SU-DHL-6 (cell line): ENCODE data around the gene PHLDB1.

Experiments used
- H2AFZ ChIP-seq: fragments of 200-600 bp; sonication (generic); 2 replicates; pipeline ENCODE4 v1.6.1; 2014; ENCODE audit warnings: low read depth, mild to moderate bottlenecking, moderate library complexity, mixed read lengths, antibody characterized with exemption, low read length; ENCODE audit not compliant: severe bottlenecking
- H3F3A ChIP-seq: fragments of 200-600 bp; shearing (Covaris generic); 2 replicates; pipeline ENCODE4 v1.6.0; 2016; ENCODE audit warnings: antibody characterized with exemption, mild to moderate bottlenecking; ENCODE audit not compliant: insufficient read depth
- H3K27ac ChIP-seq: fragments of 200-600 bp; sonication (generic); 2 replicates; pipeline ENCODE4 v1.5.1; 2016; ENCODE audit warnings: low read depth, mild to moderate bottlenecking, low read length, moderate library complexity, mixed read lengths
- H3K27me3 ChIP-seq: fragments of 200-600 bp; sonication (generic), shearing (Covaris generic); 2 replicates; pipeline ENCODE4 v1.6.0; 2014; ENCODE audit warnings: mild to moderate bottlenecking, low read length
- H3K36me3 ChIP-seq: fragments of 200-600 bp; sonication (generic); 2 replicates; pipeline ENCODE4 v1.6.1; 2014; ENCODE audit warnings: mild to moderate bottlenecking, low read length, mixed read lengths
- H3K4me2 ChIP-seq: fragments of 300-600, 200-600 bp; shearing (Covaris generic), sonication (generic); 2 replicates; pipeline ENCODE4 v1.6.0; 2014; ENCODE audit warnings: low read length, low read depth, mild to moderate bottlenecking; ENCODE audit not compliant: poor library complexity, severe bottlenecking
- H3K4me3 ChIP-seq: fragments of 200-600 bp; sonication (generic); 2 replicates; pipeline ENCODE4 v1.5.1; 2014; ENCODE audit warnings: antibody characterized with exemption, low read length, mild to moderate bottlenecking, mixed read lengths; ENCODE audit not compliant: insufficient read depth, poor library complexity, severe bottlenecking
- H3K79me2 ChIP-seq: fragments of 200-600 bp; sonication (generic); 2 replicates; pipeline ENCODE4 v1.6.1; 2014; ENCODE audit warnings: mild to moderate bottlenecking, low read length, moderate library complexity; ENCODE audit not compliant: insufficient read depth
- H3K9ac ChIP-seq: fragments of 200-600 bp; sonication (generic); 2 replicates; pipeline ENCODE4 v1.7.0; 2014; ENCODE audit warnings: mild to moderate bottlenecking, low read length
- H3K9me2 ChIP-seq: fragments of 200-600 bp; sonication (generic); replicated peaks from 2 replicates; pipeline ENCODE4 v1.6.1; 2014; ENCODE audit warnings: low read length; ENCODE audit not compliant: insufficient read depth
- H3K9me3 ChIP-seq: fragments of 200-600 bp; sonication (generic); 2 replicates; pipeline ENCODE4 v1.6.1; 2014; ENCODE audit warnings: low read length, mixed read lengths; ENCODE audit not compliant: insufficient read depth
- H4K20me1 ChIP-seq: fragments of 200-600 bp; sonication (generic); 2 replicates; pipeline ENCODE4 v1.6.1; 2014; ENCODE audit warnings: low read depth, mild to moderate bottlenecking, antibody characterized with exemption, low read length, moderate library complexity, mixed read lengths
- CTCF ChIP-seq: fragments of 200-600 bp; sonication (generic); IDR thresholded peaks from one replicate; pipeline ENCODE4 v1.5.1; 2017; ENCODE audit warnings: antibody characterized with exemption, mild to moderate bottlenecking, low read length, moderate library complexity; ENCODE audit not compliant: insufficient read depth, poor library complexity, severe bottlenecking
- EZH2phosphoT487 ChIP-seq: fragments of 200-600 bp; sonication (generic), shearing (Covaris generic); conservative IDR thresholded peaks from 2 replicates; pipeline ENCODE4 v1.6.1; 2018; ENCODE audit warnings: mild to moderate bottlenecking, antibody characterized with exemption, low read length, moderate library complexity, mixed read lengths

Gene PHLDB1

GRCh38 chr11:118618115-118618990, 10.9 kb downstream of the PHLDB1 start:
- no peaks in the 10 kb centered on the region for H3K27me3 ChIP-seq
- no peaks in the 10 kb centered on the region for H3F3A ChIP-seq
- H3K36me3 ChIP-seq: no peaks in the 10 kb centered on the region
- no peaks in the 10 kb centered on the region for H3K79me2 ChIP-seq
- TF ChIP-seq CTCF (no peak), EZH2phosphoT487 (no peak)
- H3K9me3 ChIP-seq: no peaks in the 10 kb centered on the region
- H3K27ac ChIP-seq: no peak overlapping the region
- H3K4me2 ChIP-seq: no peak overlapping the region
- no peaks in the 10 kb centered on the region for H4K20me1 ChIP-seq
- H3K9me2 ChIP-seq: no peaks in the 10 kb centered on the region
- no peak overlapping the region for H2AFZ ChIP-seq
- no peak overlapping the region for H3K4me3 ChIP-seq
- H3K9ac ChIP-seq: no peak overlapping the region

GRCh38 chr11:118618991-118619375, 11.6 kb downstream of the PHLDB1 start:
- Histone ChIP-seq H3K27ac (no peak overlapping the region), H3K27me3 (no peaks in the 10 kb centered on the region), H3K9me3 (no peaks in the 10 kb centered on the region), H2AFZ (no peak overlapping the region), H3K9ac (no peak overlapping the region), H3K9me2 (no peaks in the 10 kb centered on the region), H4K20me1 (no peaks in the 10 kb centered on the region), H3F3A (no peaks in the 10 kb centered on the region), H3K4me2 (no peak overlapping the region), H3K36me3 (no peaks in the 10 kb centered on the region), H3K79me2 (no peaks in the 10 kb centered on the region), H3K4me3 (no peak overlapping the region)
- TF ChIP-seq EZH2phosphoT487 (no peak), CTCF (no peak)

- no peak overlapping the region for H3K4me3 ChIP-seq
- no peak overlapping the region for H3K27ac ChIP-seq
- H3K27me3 ChIP-seq: no peaks in the 10 kb centered on the region
- H4K20me1 ChIP-seq: no peaks in the 10 kb centered on the region
- TF ChIP-seq EZH2phosphoT487 (no peak), CTCF (no peak)
- H3K79me2 ChIP-seq: no peaks in the 10 kb centered on the region
- H3F3A ChIP-seq: no peaks in the 10 kb centered on the region
- H2AFZ ChIP-seq: no peak overlapping the region
- no peaks in the 10 kb centered on the region for H3K9me2 ChIP-seq
- H3K9ac ChIP-seq: no peak overlapping the region
- no peak overlapping the region for H3K4me2 ChIP-seq
- H3K36me3 ChIP-seq: no peaks in the 10 kb centered on the region
- no peaks in the 10 kb centered on the region for H3K9me3 ChIP-seq
These were observed 12.2 kb downstream of the PHLDB1 start for GRCh38 chr11:118619444-118620197.
